ENCODE results near the gene FRG2B.
"Not testable (repeated sequence)": the region's sequence is repeated elsewhere in the genome, so short reads cannot be mapped to it uniquely, and the experiment has no call there.

The FRG2B gene

DNA sequence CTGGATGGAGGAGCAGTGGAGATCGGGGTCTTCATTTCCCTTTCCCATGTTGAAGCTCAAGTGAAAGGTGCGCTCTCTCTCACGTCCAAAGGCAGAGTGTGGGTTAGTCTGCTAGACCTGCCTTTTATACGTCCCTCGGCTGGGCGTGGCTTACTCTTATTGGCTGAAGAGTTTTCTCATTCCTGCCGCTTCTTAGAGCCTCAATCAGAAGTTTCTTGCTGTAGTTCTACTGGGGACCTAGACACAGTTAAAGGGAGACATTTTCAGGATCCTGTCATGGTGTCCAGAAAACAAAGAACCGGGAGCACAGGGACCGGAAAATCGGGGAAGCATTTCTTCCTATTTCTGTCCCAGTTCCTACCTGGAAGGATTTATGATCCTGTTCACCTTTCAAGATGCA is at the start of gene FRG2B:
Gene FRG2B (minus strand): TSS at position 101 of the 400 bp plus-strand sequence. CDS start 53 bp downstream, at position 48.
- not testable (repeated sequence) for H3K9ac ChIP-seq (ENCODE audit: low read length); H4K20me1 ChIP-seq (ENCODE audit: low read depth, low read length); H3K79me2 ChIP-seq (ENCODE audit: insufficient read depth, low read length); H3K27me3 ChIP-seq (ENCODE audit: low read length); H3K27ac ChIP-seq (ENCODE audit: low read depth, low read length); H3K4me2 ChIP-seq (ENCODE audit: low read depth, low read length, poor library complexity, severe bottlenecking); H3K36me3 ChIP-seq (ENCODE audit: low read length); H3K9me3 ChIP-seq (ENCODE audit: insufficient read depth, low read length); H3K4me3 ChIP-seq (ENCODE audit: insufficient read depth, low read length, poor library complexity, severe bottlenecking); H2AFZ ChIP-seq (ENCODE audit: low read depth, low read length, severe bottlenecking); H3K9me2 ChIP-seq (replicated peaks; ENCODE audit: insufficient read depth, low read length); H3F3A ChIP-seq (ENCODE audit: insufficient read depth)

GRCh38 chr10:133667446-133667845 is 40.9 kb upstream of the FRG2B start:
- not testable (repeated sequence) for H3K4me3 ChIP-seq (ENCODE audit: insufficient read depth, low read length, poor library complexity, severe bottlenecking); H2AFZ ChIP-seq (ENCODE audit: low read depth, low read length, severe bottlenecking); H4K20me1 ChIP-seq (ENCODE audit: low read depth, low read length); H3K27me3 ChIP-seq (ENCODE audit: low read length); H3K9me3 ChIP-seq (ENCODE audit: insufficient read depth, low read length); H3K27ac ChIP-seq (ENCODE audit: low read depth, low read length); H3K79me2 ChIP-seq (ENCODE audit: insufficient read depth, low read length); H3K4me2 ChIP-seq (ENCODE audit: low read depth, low read length, poor library complexity, severe bottlenecking); H3F3A ChIP-seq (ENCODE audit: insufficient read depth); H3K9me2 ChIP-seq (replicated peaks; ENCODE audit: insufficient read depth, low read length); H3K36me3 ChIP-seq (ENCODE audit: low read length); H3K9ac ChIP-seq (ENCODE audit: low read length)

GRCh38 chr10:133663544-133664160 is 37.1 kb upstream of the FRG2B start:
- not testable (repeated sequence) for H3K9me3 ChIP-seq (ENCODE audit: insufficient read depth, low read length); H3K79me2 ChIP-seq (ENCODE audit: insufficient read depth, low read length); H3F3A ChIP-seq (ENCODE audit: insufficient read depth); H3K27me3 ChIP-seq (ENCODE audit: low read length); H4K20me1 ChIP-seq (ENCODE audit: low read depth, low read length); H3K9me2 ChIP-seq (replicated peaks; ENCODE audit: insufficient read depth, low read length); H3K27ac ChIP-seq (ENCODE audit: low read depth, low read length); H3K4me2 ChIP-seq (ENCODE audit: low read depth, low read length, poor library complexity, severe bottlenecking); H3K36me3 ChIP-seq (ENCODE audit: low read length); H3K4me3 ChIP-seq (ENCODE audit: insufficient read depth, low read length, poor library complexity, severe bottlenecking); H3K9ac ChIP-seq (ENCODE audit: low read length); H2AFZ ChIP-seq (ENCODE audit: low read depth, low read length, severe bottlenecking)

- not testable (repeated sequence) for H4K20me1 ChIP-seq (ENCODE audit: low read depth, low read length); H3K4me2 ChIP-seq (ENCODE audit: low read depth, low read length, poor library complexity, severe bottlenecking); H3K9ac ChIP-seq (ENCODE audit: low read length); H3K27me3 ChIP-seq (ENCODE audit: low read length); H3K79me2 ChIP-seq (ENCODE audit: insufficient read depth, low read length); H3F3A ChIP-seq (ENCODE audit: insufficient read depth); H3K4me3 ChIP-seq (ENCODE audit: insufficient read depth, low read length, poor library complexity, severe bottlenecking); H3K9me3 ChIP-seq (ENCODE audit: insufficient read depth, low read length); H3K36me3 ChIP-seq (ENCODE audit: low read length); H3K9me2 ChIP-seq (replicated peaks; ENCODE audit: insufficient read depth, low read length); H2AFZ ChIP-seq (ENCODE audit: low read depth, low read length, severe bottlenecking); H3K27ac ChIP-seq (ENCODE audit: low read depth, low read length)
These were observed 34.5 kb upstream of the FRG2B start for GRCh38 chr10:133661122-133661521.

- not testable (repeated sequence) for H2AFZ ChIP-seq (ENCODE audit: low read depth, low read length, severe bottlenecking); H3K27ac ChIP-seq (ENCODE audit: low read depth, low read length); H3K36me3 ChIP-seq (ENCODE audit: low read length); H3K4me2 ChIP-seq (ENCODE audit: low read depth, low read length, poor library complexity, severe bottlenecking); H3F3A ChIP-seq (ENCODE audit: insufficient read depth); H3K79me2 ChIP-seq (ENCODE audit: insufficient read depth, low read length); H3K9me2 ChIP-seq (replicated peaks; ENCODE audit: insufficient read depth, low read length); H3K9me3 ChIP-seq (ENCODE audit: insufficient read depth, low read length); H3K27me3 ChIP-seq (ENCODE audit: low read length); H4K20me1 ChIP-seq (ENCODE audit: low read depth, low read length); H3K4me3 ChIP-seq (ENCODE audit: insufficient read depth, low read length, poor library complexity, severe bottlenecking); H3K9ac ChIP-seq (ENCODE audit: low read length)
These were observed 33.9 kb upstream of the FRG2B start for GRCh38 chr10:133660516-133660915.

GRCh38 chr10:133657276-133657675 is 30.7 kb upstream of the FRG2B start:
- H3K27me3 ChIP-seq (ENCODE audit: low read length); H3K9me2 ChIP-seq (replicated peaks; ENCODE audit: insufficient read depth, low read length); H3F3A ChIP-seq (ENCODE audit: insufficient read depth); H3K36me3 ChIP-seq (ENCODE audit: low read length); H3K4me3 ChIP-seq (ENCODE audit: insufficient read depth, low read length, poor library complexity, severe bottlenecking); H2AFZ ChIP-seq (ENCODE audit: low read depth, low read length, severe bottlenecking); H3K4me2 ChIP-seq (ENCODE audit: low read depth, low read length, poor library complexity, severe bottlenecking); H4K20me1 ChIP-seq (ENCODE audit: low read depth, low read length); H3K27ac ChIP-seq (ENCODE audit: low read depth, low read length); H3K79me2 ChIP-seq (ENCODE audit: insufficient read depth, low read length); H3K9ac ChIP-seq (ENCODE audit: low read length); H3K9me3 ChIP-seq (ENCODE audit: insufficient read depth, low read length): not testable (repeated sequence)

DNA sequence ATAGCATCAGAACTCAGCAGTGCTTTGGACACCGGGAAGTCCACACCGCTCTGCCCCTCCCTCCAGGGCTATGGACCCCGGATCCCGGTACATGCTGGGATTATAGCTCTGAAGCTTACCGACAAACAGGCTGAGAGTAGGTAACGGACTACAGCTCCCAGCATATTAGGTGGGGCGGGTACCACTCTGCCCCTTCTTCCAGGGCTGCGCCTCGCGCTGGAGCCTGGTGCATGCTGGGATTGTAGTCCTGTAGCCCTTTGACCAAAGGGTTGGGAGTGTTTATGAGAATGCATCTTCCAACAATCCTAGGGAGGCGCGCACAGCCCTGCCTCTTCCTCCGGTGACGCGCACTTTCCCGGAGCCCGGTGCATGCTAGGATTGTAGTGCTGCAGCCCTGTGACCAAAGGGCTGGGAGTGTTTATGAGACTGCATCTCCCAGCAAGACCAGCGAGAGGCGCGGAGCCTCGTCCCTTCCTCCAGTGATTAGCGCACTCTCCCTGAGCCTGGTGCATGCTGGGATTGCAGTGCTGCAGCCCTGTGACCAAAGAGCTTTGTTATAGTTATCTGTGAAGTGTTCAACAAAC is 22.4 kb upstream of the FRG2B start:
- H3F3A ChIP-seq (ENCODE audit: insufficient read depth); H3K9ac ChIP-seq (ENCODE audit: low read length); H2AFZ ChIP-seq (ENCODE audit: low read depth, low read length, severe bottlenecking); H3K36me3 ChIP-seq (ENCODE audit: low read length); H3K9me2 ChIP-seq (replicated peaks; ENCODE audit: insufficient read depth, low read length); H4K20me1 ChIP-seq (ENCODE audit: low read depth, low read length); H3K27me3 ChIP-seq (ENCODE audit: low read length); H3K9me3 ChIP-seq (ENCODE audit: insufficient read depth, low read length); H3K27ac ChIP-seq (ENCODE audit: low read depth, low read length); H3K79me2 ChIP-seq (ENCODE audit: insufficient read depth, low read length); H3K4me2 ChIP-seq (ENCODE audit: low read depth, low read length, poor library complexity, severe bottlenecking); H3K4me3 ChIP-seq (ENCODE audit: insufficient read depth, low read length, poor library complexity, severe bottlenecking): not testable (repeated sequence)

GRCh38 chr10:133647075-133647748 is 20.6 kb upstream of the FRG2B start:
- not testable (repeated sequence) for H3K9me3 ChIP-seq (ENCODE audit: insufficient read depth, low read length); H3F3A ChIP-seq (ENCODE audit: insufficient read depth); H3K9ac ChIP-seq (ENCODE audit: low read length); H3K4me2 ChIP-seq (ENCODE audit: low read depth, low read length, poor library complexity, severe bottlenecking); H3K79me2 ChIP-seq (ENCODE audit: insufficient read depth, low read length); H3K27me3 ChIP-seq (ENCODE audit: low read length); H3K9me2 ChIP-seq (replicated peaks; ENCODE audit: insufficient read depth, low read length); H3K27ac ChIP-seq (ENCODE audit: low read depth, low read length); H2AFZ ChIP-seq (ENCODE audit: low read depth, low read length, severe bottlenecking); H3K36me3 ChIP-seq (ENCODE audit: low read length); H4K20me1 ChIP-seq (ENCODE audit: low read depth, low read length); H3K4me3 ChIP-seq (ENCODE audit: insufficient read depth, low read length, poor library complexity, severe bottlenecking)
